ENCODE results near the gene LEFTY2. TPM values are rescaled to one million over a fixed set of nuclear protein-coding genes. Genes with fewer than 3 reads are reported as not detected.
"Not testable (repeated sequence)": the region's sequence is repeated elsewhere in the genome, so short reads cannot be mapped to it uniquely, and the experiment has no call there.

The LEFTY2 gene
- polyA plus RNA-seq, 4 donors: 0.72 to 1.6 (median 1.1) TPM

GRCh38 chr1:225958041-225958440, 17.0 kb upstream of the LEFTY2 start:
- DNase-seq (ENCODE audit: low read depth in 4 of 4, low spot score in 2 of 4): no peak

GRCh38 chr1:225954753-225955152, 13.7 kb upstream of the LEFTY2 start:
- DNase-seq (ENCODE audit: low read depth in 4 of 4, low spot score in 2 of 4): no peak

- DNase-seq (ENCODE audit: low read depth in 4 of 4, low spot score in 2 of 4): no peak
These were observed 12.3 kb upstream of the LEFTY2 start for GRCh38 chr1:225953315-225953714.

GRCh38 chr1:225950905-225951497, 10.0 kb upstream of the LEFTY2 start:
- no peak for DNase-seq (ENCODE audit: low read depth in 4 of 4, low spot score in 2 of 4)

DNA sequence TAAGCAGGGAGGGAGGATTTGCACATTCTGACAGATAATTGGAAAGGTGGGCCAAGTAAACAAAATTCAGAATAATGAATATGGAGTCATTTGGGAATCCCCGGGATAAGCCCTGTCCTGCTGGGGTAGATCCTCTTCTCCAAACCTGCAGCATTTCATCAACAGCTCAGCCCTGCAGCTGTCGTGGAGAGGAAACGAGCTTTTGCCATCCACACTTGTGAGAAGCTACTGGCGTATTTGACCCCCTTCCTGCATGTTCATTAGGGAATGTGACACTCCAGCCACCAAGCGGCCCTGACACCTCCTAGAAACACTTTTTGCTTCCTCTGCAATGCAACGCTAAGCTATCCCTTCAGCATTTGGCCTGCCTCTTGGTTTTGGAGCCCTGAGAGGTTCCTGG, 8.0 kb upstream of the LEFTY2 start:
- DNase-seq (ENCODE audit: low read depth in 4 of 4, low spot score in 2 of 4): no peak

DNA sequence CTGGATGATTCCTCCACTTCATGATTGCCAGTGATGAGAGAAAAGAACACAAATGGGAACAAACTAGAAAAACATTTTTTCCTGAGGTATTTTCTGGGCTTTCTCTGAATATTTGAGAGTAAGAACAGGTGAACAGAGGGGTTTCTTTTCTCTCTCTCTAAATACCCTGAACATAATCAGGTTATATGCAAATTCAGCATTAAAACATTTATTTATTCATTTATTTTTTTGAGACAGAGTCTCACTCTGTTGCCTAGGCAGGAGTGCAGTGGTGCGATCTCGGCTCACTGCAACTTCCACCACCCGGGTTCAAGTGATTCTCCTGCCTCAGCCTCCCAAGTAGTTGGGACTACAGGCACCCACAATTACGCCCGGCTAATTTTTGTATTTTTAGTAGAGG, 5.8 kb upstream of the LEFTY2 start:
- no peak for DNase-seq (ENCODE audit: low read depth in 4 of 4, low spot score in 2 of 4)

DNA sequence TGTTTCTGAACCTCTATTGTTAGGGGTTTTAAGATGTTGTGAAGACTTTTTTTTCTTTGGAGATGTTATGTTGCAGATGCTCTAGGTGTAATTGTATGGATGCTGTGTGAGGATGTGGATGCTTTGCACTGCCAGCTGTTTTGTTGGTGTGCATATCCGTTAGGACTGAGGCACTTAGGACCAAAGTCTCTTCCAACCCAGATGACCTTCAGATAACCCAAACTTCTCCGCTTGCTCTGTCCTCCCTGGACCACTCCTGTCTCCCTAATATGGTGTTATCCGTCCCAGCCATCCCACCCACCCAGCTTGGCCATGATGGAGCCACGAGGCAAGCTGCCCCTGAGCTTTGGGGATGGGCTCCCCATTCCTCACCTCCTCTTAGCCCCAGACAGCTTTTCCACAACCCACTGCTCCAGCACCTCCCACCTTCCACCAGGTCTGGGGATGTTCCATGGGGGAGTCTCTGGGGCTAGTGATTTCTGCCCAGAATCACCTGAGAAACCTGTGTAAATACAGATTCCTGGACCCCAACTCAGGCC, 5.1 kb upstream of the LEFTY2 start:
- no peak for DNase-seq (ENCODE audit: low read depth in 4 of 4, low spot score in 2 of 4)

GRCh38 chr1:225945564-225945963, 4.5 kb upstream of the LEFTY2 start:
- no peak for DNase-seq (ENCODE audit: low read depth in 4 of 4, low spot score in 2 of 4)

DNA sequence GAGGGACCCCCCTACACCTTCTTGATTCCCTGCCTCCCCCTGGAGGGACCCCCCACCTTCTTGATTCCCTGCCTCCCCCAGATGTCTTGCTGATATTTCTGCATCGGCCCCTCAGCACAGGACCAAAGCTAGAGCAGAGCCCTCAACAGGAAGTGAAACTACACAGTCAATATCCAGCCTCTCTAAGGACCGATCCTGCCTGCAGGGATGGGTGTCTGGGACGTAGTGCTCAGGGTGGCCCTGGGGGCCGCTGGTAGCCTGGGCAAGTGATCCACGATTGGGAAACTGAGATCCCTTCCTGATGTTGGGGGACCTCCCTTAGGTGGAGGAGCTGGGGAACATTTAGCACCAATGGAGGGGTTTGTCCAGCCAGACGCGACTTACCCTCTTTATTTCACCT, 3.9 kb upstream of the LEFTY2 start:
- no peak for DNase-seq (ENCODE audit: low read depth in 4 of 4, low spot score in 2 of 4)

DNA sequence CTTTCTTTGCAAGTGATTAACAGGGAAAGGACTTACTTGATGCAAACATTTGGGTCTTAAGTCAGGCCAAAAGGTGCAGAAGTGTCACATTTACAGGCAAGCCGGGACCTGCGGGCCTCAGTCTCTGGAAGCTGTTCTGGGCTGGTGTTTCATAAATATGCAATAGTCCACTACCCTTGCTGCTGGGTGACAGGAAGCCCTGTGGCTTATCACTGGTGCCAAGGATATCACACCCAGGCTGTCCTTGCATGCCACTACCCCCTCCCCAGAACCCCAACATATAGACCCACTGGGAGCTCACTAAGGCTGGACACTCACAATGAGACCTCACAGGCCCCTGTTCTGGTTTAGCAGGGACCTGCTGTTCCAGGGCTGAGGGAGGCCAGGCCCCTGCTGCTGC, 3.4 kb upstream of the LEFTY2 start:
- DNase-seq (ENCODE audit: low read depth in 4 of 4, low spot score in 2 of 4): no peak

DNA sequence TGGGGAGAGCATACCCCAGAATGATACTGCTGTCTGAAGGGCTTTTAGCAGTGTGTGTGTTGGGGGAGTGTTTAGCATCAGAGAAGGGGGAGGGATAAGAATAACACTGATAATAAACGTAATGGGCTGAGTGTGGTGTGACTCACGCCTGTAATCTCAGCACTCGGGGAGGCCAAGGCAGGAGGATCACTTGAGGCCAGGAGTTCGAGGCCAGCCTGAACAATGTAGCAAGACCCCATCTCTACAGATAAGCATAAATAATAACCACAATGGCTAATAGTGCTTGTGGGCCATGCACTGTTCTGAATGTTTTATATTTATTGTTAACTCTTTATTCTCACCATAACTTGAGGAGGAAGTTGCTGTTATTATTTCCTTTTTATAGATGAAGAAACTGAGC, 2.6 kb upstream of the LEFTY2 start:
- DNase-seq (ENCODE audit: low read depth in 4 of 4, low spot score in 2 of 4): no peak

- no peak for DNase-seq (ENCODE audit: low read depth in 4 of 4, low spot score in 2 of 4)
These were observed 1.6 kb upstream of the LEFTY2 start for GRCh38 chr1:225942574-225942973.

DNA sequence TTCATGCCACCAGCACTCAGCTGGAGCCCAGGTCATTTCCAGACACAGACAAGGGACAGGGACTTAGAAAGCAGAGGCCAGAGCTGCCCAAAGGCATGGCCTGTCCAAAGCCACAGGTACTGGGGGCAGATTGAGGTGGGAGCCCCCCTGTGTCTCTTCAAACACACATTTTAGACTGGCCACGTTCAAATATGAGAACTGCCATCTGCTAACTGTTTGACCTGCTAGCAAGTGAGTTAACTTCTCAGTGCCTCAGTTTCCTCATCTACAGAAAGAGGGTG, 862 bp upstream of the LEFTY2 start:
- DNase-seq (ENCODE audit: low read depth in 4 of 4, low spot score in 2 of 4): no peak

DNA sequence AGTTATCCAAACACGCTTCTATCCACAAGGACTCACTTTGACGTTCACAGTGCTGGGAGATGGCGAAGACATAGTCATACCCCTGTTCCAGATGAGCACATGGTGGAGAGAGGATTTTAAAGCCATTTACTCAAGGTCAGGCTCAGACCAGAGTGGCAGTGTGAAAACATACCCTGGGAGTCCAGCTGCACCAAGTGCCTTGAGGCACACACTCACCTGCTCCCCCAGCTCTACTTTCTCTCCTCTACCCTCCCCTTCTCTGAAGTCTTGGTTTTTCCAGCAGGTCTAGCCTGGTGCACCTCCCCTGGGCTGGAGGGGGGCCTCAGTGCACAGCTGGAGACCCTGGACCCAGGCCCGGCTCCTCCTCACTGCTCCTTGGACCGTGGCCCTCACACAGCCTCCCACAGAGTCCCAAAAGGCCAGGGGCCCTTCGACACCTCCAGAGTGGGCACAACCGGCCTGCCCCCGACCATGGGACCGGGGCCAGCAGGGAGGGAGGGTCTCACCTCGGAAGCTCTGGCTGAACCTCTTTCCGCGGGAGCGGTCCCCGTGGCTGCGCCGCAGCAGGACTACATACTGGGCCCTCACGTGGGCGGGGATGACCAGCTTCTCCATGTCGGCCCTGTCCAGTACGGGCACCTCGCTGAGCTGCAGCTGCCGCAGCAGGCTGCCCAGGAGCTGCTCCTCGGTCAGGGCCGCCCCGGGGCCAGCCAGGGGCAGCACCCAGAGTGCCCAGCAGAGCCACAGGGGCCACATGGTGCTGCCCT, 452 bp downstream of the LEFTY2 start:
- no peak for DNase-seq (ENCODE audit: low read depth in 4 of 4, low spot score in 2 of 4)

- not testable (repeated sequence) for DNase-seq (ENCODE audit: low read depth in 4 of 4, low spot score in 2 of 4)
These were observed 1.1 kb downstream of the LEFTY2 start for GRCh38 chr1:225939939-225940310.

- not testable (repeated sequence) for DNase-seq (ENCODE audit: low read depth in 4 of 4, low spot score in 2 of 4)
These were observed 1.7 kb downstream of the LEFTY2 start for GRCh38 chr1:225939097-225939938.

DNA sequence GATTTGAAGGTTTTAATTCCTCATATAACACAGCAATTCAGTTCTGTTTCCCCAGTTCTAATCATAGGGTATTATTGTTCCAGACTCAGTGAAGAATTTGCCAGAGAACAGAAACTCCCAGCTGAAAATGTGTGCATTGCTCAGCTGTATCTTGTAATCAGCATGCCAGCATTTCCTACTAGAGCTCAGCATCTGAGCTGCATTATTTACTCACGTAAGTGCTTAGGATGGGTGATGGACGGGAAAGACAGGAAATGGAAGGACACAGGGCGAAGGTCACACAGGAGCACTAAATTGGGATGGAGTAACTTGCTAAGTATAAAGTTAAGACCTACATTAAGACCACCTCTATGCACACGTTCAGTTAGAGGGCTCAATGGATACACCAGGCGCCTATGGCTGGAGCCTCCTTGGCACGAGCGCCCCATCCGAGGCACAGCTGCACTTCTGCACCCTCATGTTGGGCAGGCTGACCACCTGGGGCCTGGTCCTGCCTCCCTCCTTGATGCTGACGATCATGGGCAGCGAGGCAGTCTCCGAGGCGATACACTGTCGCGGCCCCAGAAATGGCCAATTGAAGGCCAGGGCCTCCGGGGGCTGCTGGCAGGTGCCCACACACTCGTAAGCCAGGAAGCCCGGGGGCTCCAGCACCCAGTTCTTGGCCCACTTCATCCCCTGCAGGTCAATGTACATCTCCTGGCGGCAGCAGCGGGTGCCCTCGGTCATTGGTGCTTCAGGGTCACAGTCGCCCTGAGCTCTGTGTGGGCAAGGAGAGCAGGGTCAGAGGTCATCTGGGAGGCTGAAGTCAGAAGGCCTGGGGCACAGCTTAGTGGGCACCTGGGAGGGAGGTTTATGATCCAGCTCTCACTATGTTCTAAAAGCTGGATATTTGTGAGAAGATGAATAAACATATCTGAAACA, 3.7 kb downstream of the LEFTY2 start:
- DNase-seq (ENCODE audit: low read depth in 4 of 4, low spot score in 2 of 4): no peak

GRCh38 chr1:225936523-225936922, 4.5 kb downstream of the LEFTY2 start:
- DNase-seq (ENCODE audit: low read depth in 4 of 4, low spot score in 2 of 4): no peak

DNA sequence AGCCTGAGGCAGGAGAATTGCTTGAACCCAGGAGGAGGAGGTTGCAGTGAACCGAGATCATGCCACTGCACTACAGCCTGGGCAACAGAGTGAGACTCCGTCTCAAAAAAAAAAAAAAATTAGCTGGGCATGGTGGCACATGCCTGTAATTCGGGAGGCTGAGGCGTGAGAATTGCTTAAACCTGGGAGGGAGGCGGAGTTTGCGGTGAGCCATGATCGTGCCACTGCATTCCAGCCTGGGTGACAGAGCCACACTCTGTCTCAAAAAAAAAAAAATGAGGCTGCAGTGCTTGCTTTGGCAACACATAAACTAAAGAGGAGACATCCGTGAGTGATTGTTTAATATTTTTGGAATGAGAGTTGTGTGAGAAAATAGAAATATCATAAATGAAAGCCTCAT, 4.9 kb downstream of the LEFTY2 start:
- not testable (repeated sequence) for DNase-seq (ENCODE audit: low read depth in 4 of 4, low spot score in 2 of 4)

DNA sequence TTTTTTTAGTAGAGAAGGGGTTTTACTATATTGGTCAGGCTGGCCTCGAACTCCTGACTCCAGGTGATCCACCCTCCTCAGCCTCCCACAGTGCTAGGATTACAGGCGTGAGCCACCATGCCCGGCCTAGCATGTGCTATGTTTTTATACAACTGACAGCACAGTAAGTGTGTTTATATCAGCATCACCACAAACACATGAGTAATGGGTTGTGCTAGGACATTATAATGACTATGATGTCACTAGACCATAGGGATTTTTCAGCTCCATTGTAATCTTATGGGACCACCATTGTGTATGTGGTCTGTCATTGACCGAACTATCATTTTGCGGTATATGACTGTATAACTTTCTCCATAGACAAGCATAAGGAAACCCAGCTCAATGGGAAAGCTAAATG, 6.3 kb downstream of the LEFTY2 start:
- no peak for DNase-seq (ENCODE audit: low read depth in 4 of 4, low spot score in 2 of 4)

- DNase-seq (ENCODE audit: low read depth in 4 of 4, low spot score in 2 of 4): no peak
These were observed 7.9 kb downstream of the LEFTY2 start for GRCh38 chr1:225933072-225933471.
